Ishikawa (cell line): ENCODE measurements around the gene HOXC5.

Source experiments
- CEBPB ChIP-seq: IDR thresholded peaks from 2 replicates; pipeline ENCODE4 v1.6.1; 2012
- CREB1 ChIP-seq: IDR thresholded peaks from 2 replicates; pipeline ENCODE4 v1.6.1; 2012; ENCODE audit warnings: low read depth
- EGR1 ChIP-seq: IDR thresholded peaks from 2 replicates; pipeline ENCODE4 v1.6.1; 2012
- EP300 ChIP-seq: IDR thresholded peaks from 2 replicates; pipeline ENCODE4 v1.6.1; 2012; ENCODE audit warnings: borderline replicate concordance
- FOXM1 ChIP-seq: IDR thresholded peaks from 2 replicates; pipeline ENCODE4 v1.6.1; 2012; ENCODE audit warnings: low read depth, borderline replicate concordance
- NFIC ChIP-seq: IDR thresholded peaks from 2 replicates; pipeline ENCODE4 v1.6.1; 2012
- RAD21 ChIP-seq: IDR thresholded peaks from 2 replicates; pipeline ENCODE4 v1.6.1; 2012; ENCODE audit warnings: low read depth
- TAF1 ChIP-seq: IDR thresholded peaks from 2 replicates; pipeline ENCODE4 v1.6.1; 2012; ENCODE audit warnings: low read depth, mild to moderate bottlenecking
- TCF12 ChIP-seq: IDR thresholded peaks from 2 replicates; pipeline ENCODE4 v1.6.1; 2012; ENCODE audit warnings: low read depth
- TEAD4 ChIP-seq: IDR thresholded peaks from 2 replicates; pipeline ENCODE4 v1.6.1; 2012
- YY1 ChIP-seq: IDR thresholded peaks from 2 replicates; pipeline ENCODE4 v1.6.1; 2012; ENCODE audit warnings: low read depth
- ZBTB7A ChIP-seq: IDR thresholded peaks from 2 replicates; pipeline ENCODE4 v1.6.1; 2012; ENCODE audit warnings: low read depth
- TF ChIP-seq, protein P1 (sequence below): IDR thresholded peaks from 2 replicates; pipeline ENCODE4 v1.6.1; 2012
- TF ChIP-seq, protein P2 (sequence below): IDR thresholded peaks from 2 replicates; pipeline ENCODE4 v1.6.1; 2012; ENCODE audit warnings: low read depth, mild to moderate bottlenecking
- TF ChIP-seq, protein P3 (sequence below): IDR thresholded peaks from 2 replicates; pipeline ENCODE4 v1.6.1; 2012

The HOXC5 gene

GRCh38 chr12:53985994-53986685 is 46.7 kb upstream of the HOXC5 start:
- no peak for TF ChIP-seq FOXM1
- TF ChIP-seq, protein P1, sequence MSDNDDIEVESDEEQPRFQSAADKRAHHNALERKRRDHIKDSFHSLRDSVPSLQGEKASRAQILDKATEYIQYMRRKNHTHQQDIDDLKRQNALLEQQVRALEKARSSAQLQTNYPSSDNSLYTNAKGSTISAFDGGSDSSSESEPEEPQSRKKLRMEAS, result peak; percentile 50; the same call in 1 of the 2 replicates
- peak; percentile 38; the same call in 1 of the 2 replicates for TF ChIP-seq ZBTB7A

GRCh38 chr12:53986686-53987483 is 46.0 kb upstream of the HOXC5 start:
- TF ChIP-seq EGR1 (no peak), RAD21 (no peak), TCF12 (no peak), YY1 (no peak), TEAD4 (no peak), CEBPB (no peak), FOXM1 (no peak), ZBTB7A (no peak)
- TF ChIP-seq, protein P2, sequence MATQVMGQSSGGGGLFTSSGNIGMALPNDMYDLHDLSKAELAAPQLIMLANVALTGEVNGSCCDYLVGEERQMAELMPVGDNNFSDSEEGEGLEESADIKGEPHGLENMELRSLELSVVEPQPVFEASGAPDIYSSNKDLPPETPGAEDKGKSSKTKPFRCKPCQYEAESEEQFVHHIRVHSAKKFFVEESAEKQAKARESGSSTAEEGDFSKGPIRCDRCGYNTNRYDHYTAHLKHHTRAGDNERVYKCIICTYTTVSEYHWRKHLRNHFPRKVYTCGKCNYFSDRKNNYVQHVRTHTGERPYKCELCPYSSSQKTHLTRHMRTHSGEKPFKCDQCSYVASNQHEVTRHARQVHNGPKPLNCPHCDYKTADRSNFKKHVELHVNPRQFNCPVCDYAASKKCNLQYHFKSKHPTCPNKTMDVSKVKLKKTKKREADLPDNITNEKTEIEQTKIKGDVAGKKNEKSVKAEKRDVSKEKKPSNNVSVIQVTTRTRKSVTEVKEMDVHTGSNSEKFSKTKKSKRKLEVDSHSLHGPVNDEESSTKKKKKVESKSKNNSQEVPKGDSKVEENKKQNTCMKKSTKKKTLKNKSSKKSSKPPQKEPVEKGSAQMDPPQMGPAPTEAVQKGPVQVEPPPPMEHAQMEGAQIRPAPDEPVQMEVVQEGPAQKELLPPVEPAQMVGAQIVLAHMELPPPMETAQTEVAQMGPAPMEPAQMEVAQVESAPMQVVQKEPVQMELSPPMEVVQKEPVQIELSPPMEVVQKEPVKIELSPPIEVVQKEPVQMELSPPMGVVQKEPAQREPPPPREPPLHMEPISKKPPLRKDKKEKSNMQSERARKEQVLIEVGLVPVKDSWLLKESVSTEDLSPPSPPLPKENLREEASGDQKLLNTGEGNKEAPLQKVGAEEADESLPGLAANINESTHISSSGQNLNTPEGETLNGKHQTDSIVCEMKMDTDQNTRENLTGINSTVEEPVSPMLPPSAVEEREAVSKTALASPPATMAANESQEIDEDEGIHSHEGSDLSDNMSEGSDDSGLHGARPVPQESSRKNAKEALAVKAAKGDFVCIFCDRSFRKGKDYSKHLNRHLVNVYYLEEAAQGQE, result no peak
- TF ChIP-seq, protein P1, result no peak

- TF ChIP-seq EP300 (no peak), EGR1 (no peak), TAF1 (no peak), FOXM1 (no peak), ZBTB7A (no peak), RAD21 (no peak), CREB1 (no peak), YY1 (no peak), CEBPB (no peak)
- TF ChIP-seq, protein P1, result no peak
- TF ChIP-seq, protein P3, sequence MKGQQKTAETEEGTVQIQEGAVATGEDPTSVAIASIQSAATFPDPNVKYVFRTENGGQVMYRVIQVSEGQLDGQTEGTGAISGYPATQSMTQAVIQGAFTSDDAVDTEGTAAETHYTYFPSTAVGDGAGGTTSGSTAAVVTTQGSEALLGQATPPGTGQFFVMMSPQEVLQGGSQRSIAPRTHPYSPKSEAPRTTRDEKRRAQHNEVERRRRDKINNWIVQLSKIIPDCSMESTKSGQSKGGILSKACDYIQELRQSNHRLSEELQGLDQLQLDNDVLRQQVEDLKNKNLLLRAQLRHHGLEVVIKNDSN, result no peak
- TF ChIP-seq, protein P2, result no peak
Measured at GRCh38 chr12:53987787-53988230, 45.0 kb upstream of the HOXC5 start.

DNA sequence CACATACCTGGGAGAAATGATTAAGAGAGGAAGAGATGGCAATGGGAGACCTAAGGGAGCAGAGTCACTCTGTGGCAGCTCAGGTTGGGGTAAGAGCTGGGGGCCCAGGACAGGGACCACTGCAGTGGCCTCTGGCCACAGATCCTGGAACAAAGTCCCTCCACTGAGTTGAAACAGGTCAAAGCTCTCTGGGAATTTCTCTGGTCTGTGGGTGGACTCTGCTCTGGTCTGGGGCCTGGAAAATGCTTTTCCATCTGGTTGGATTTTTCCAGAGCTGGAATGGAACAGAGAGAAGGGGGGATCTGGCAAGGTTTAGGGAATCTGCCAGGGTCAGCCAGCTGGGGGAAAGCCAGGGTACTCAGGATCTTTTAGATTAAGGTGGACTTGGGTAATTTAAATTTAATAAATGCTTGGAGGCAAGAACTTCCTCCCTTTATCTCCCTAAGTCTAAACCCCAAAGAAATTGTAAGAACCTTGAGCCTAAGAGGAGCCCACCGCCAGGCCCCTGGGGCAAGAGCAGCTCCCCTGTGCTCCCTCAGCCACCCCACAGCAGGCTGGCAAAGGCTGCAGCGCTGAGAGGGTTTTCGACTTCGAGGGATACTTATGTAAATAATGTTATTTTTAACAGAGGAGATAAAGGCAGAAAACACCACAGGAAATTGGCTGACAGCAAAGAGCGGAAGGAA is 44.2 kb upstream of the HOXC5 start:
- no peak for TF ChIP-seq TCF12
- no peak for TF ChIP-seq CREB1
- TF ChIP-seq TAF1, result no peak
- no peak for TF ChIP-seq YY1
- TF ChIP-seq NFIC, result no peak
- TF ChIP-seq, protein P1, result no peak
- no peak for TF ChIP-seq EGR1
- TF ChIP-seq, protein P2, result no peak
- no peak for TF ChIP-seq ZBTB7A
- no peak for TF ChIP-seq FOXM1
- TF ChIP-seq RAD21, result no peak
- no peak for TF ChIP-seq CEBPB
- TF ChIP-seq, protein P3, result no peak
